ENCODE measurements around the gene PTPRJ. TPM values are rescaled to one million over a fixed set of nuclear protein-coding genes. Genes with fewer than 3 reads are reported as not detected.

PTPRJ gene
- total RNA-seq, 1 donor = 10.9 TPM

DNA sequence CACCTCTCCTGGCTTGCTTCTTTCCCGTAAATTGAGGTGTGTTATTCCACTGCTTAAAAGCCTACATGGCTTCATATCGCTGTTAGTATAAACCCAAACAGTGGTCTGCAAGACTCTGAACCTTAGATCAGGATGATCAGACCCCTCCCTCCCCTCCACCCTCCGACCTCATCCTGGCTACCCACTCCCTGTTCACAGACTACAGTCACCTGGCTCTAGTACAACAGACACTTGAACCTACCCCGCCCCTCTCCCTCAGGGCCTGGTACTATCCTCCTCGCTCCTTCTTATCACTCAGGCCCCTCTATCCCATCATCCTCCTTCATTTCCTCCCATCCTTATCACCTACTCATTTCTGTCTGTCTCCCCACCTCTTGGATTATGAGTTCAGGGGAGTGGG is 20.1 kb downstream of the PTPRJ start:
- Histone ChIP-seq H3K36me3 (ENCODE audit: insufficient read depth, low read length) (no peaks in the 10 kb centered on the region), H2AFZ (ENCODE audit: low read length) (no peak overlapping the region), H3K9me3 (ENCODE audit: low read depth, low read length) (no peaks in the 10 kb centered on the region), H4K20me1 (ENCODE audit: insufficient read depth, low read length) (peaks cover 27% of the 10 kb centered on the region), H3K27ac (ENCODE audit: low read depth, low read length) (no peak overlapping the region), H3K79me2 (ENCODE audit: insufficient read depth, low read length) (peaks cover 88% of the 10 kb centered on the region), H3K4me1 (ENCODE audit: insufficient read depth, low read length) (peaks cover 39% of the 10 kb centered on the region), H3K27me3 (ENCODE audit: insufficient read depth, low read length) (no peaks in the 10 kb centered on the region), H3K4me3 (ENCODE audit: insufficient read depth, low read length) (no peak overlapping the region), H3K4me2 (ENCODE audit: insufficient read depth, low read length) (no peak overlapping the region)
- TF ChIP-seq, protein P1, sequence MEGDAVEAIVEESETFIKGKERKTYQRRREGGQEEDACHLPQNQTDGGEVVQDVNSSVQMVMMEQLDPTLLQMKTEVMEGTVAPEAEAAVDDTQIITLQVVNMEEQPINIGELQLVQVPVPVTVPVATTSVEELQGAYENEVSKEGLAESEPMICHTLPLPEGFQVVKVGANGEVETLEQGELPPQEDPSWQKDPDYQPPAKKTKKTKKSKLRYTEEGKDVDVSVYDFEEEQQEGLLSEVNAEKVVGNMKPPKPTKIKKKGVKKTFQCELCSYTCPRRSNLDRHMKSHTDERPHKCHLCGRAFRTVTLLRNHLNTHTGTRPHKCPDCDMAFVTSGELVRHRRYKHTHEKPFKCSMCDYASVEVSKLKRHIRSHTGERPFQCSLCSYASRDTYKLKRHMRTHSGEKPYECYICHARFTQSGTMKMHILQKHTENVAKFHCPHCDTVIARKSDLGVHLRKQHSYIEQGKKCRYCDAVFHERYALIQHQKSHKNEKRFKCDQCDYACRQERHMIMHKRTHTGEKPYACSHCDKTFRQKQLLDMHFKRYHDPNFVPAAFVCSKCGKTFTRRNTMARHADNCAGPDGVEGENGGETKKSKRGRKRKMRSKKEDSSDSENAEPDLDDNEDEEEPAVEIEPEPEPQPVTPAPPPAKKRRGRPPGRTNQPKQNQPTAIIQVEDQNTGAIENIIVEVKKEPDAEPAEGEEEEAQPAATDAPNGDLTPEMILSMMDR (IDR thresholded peaks at IDR 0.05; ENCODE audit: extremely low read depth, low read depth, low read length) = no peak
- DNase-seq (ENCODE audit: insufficient read length, low spot score, missing footprints) = no peak

DNA sequence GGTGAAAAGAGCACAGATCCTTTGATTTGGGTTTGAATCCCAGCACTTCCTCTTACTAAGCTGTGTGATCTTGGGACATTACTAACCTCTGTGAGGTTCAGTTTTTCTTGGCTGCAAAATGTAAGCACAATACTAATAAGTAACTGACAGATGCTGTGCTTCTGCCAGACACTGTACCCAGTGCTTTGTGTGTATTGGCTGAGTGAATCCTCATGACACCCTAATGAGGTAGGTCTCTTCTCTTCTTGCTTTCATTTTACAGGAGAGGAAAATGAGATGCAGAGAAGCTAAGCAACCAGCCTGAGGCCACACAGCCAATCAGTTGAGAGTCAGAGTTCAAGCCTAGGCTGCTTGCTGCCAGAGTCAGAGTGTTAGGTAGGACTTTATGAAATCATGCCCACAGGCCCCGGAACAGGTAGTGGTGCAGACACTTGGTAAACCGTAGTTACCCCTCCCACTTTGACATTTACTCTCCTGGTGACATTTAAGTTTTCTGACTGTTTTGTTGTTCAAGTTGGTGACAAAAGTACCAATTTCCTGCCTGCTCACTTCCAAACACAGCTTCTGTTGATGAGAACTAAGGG is 21.2 kb downstream of the PTPRJ start:
- H3K4me3 ChIP-seq (ENCODE audit: insufficient read depth, low read length) = peak overlapping the region; percentile 38
- H4K20me1 ChIP-seq (ENCODE audit: insufficient read depth, low read length) = peaks cover 36% of the 10 kb centered on the region
- TF ChIP-seq, protein P1 (IDR thresholded peaks at IDR 0.05; ENCODE audit: extremely low read depth, low read depth, low read length) = no peak
- H3K4me2 ChIP-seq (ENCODE audit: insufficient read depth, low read length) = peak overlapping the region; percentile 65
- no peak overlapping the region for H2AFZ ChIP-seq (ENCODE audit: low read length)
- no peaks in the 10 kb centered on the region for H3K36me3 ChIP-seq (ENCODE audit: insufficient read depth, low read length)
- H3K4me1 ChIP-seq (ENCODE audit: insufficient read depth, low read length) = peaks cover 50% of the 10 kb centered on the region
- peak overlapping the region; percentile 34 for H3K27ac ChIP-seq (ENCODE audit: low read depth, low read length)
- peaks cover 90% of the 10 kb centered on the region for H3K79me2 ChIP-seq (ENCODE audit: insufficient read depth, low read length)
- peak; percentile 94 for DNase-seq (ENCODE audit: insufficient read length, low spot score, missing footprints)
- H3K27me3 ChIP-seq (ENCODE audit: insufficient read depth, low read length) = no peaks in the 10 kb centered on the region
- H3K9me3 ChIP-seq (ENCODE audit: low read depth, low read length) = no peaks in the 10 kb centered on the region

DNA sequence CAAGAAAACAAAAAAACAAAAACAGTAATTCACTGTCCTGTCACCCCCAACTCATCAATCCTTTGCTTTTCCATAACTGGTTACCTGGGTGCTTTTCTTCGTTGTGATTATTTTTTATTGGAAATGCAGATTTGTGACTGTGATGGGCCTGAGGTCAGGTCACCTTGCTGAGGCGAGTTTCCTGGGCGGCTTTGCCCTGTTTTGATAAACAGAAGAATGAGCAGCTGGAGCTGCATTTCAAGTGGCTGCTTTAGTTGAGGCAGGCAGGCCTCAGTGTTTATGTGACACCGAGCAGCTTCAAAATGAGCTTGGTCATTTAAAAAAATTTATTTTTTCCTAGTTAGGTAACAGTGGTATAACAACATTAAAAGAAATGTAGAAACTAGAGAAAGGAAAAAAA is 22.2 kb downstream of the PTPRJ start:
- H3K27me3 ChIP-seq (ENCODE audit: insufficient read depth, low read length) = no peaks in the 10 kb centered on the region
- no peak overlapping the region for H3K4me2 ChIP-seq (ENCODE audit: insufficient read depth, low read length)
- DNase-seq (ENCODE audit: insufficient read length, low spot score, missing footprints) = no peak
- no peaks in the 10 kb centered on the region for H3K36me3 ChIP-seq (ENCODE audit: insufficient read depth, low read length)
- peaks cover 30% of the 10 kb centered on the region for H4K20me1 ChIP-seq (ENCODE audit: insufficient read depth, low read length)
- H3K9me3 ChIP-seq (ENCODE audit: low read depth, low read length) = no peaks in the 10 kb centered on the region
- peaks cover 58% of the 10 kb centered on the region for H3K4me1 ChIP-seq (ENCODE audit: insufficient read depth, low read length)
- H2AFZ ChIP-seq (ENCODE audit: low read length) = no peak overlapping the region
- no peak overlapping the region for H3K4me3 ChIP-seq (ENCODE audit: insufficient read depth, low read length)
- no peak overlapping the region for H3K27ac ChIP-seq (ENCODE audit: low read depth, low read length)
- TF ChIP-seq, protein P1 (IDR thresholded peaks at IDR 0.05; ENCODE audit: extremely low read depth, low read depth, low read length) = no peak
- H3K79me2 ChIP-seq (ENCODE audit: insufficient read depth, low read length) = peaks cover 83% of the 10 kb centered on the region

DNA sequence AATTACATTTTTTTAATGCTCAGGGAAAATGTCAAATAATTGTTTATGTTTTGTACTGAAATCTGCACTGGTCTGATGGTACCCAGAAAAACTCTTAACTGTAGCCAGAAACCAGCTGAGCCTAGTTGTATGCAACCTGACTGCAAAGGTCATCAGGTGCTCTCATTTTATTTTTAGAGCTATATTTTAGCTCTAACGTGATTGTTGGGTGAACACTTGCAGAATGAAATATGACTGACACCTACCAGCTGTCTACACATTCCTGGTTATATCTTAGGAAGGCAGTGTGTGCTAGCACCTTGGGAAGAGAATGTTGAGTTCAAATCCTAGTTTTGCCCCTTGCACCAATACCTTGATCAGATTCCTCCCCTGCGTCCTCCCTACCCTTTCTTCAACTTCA is 23.6 kb downstream of the PTPRJ start:
- Histone ChIP-seq H3K27me3 (ENCODE audit: insufficient read depth, low read length) (no peaks in the 10 kb centered on the region), H3K4me2 (ENCODE audit: insufficient read depth, low read length) (no peak overlapping the region), H3K4me3 (ENCODE audit: insufficient read depth, low read length) (no peak overlapping the region), H3K9me3 (ENCODE audit: low read depth, low read length) (no peaks in the 10 kb centered on the region), H3K79me2 (ENCODE audit: insufficient read depth, low read length) (peaks cover 82% of the 10 kb centered on the region), H3K4me1 (ENCODE audit: insufficient read depth, low read length) (peaks cover 59% of the 10 kb centered on the region), H2AFZ (ENCODE audit: low read length) (no peak overlapping the region), H3K36me3 (ENCODE audit: insufficient read depth, low read length) (no peaks in the 10 kb centered on the region), H3K27ac (ENCODE audit: low read depth, low read length) (no peak overlapping the region), H4K20me1 (ENCODE audit: insufficient read depth, low read length) (peaks cover 24% of the 10 kb centered on the region)
- TF ChIP-seq, protein P1 (IDR thresholded peaks at IDR 0.05; ENCODE audit: extremely low read depth, low read depth, low read length) = no peak
- DNase-seq (ENCODE audit: insufficient read length, low spot score, missing footprints) = no peak
